SK-N-SH treated with all-trans-retinoic acid at 6 μM for 48 hours (cell line): ENCODE data around the gene GBGT1.
A peak's percentile ranks its signal among the peaks of the same experiment; 100 is the strongest.

Experiments used
- ATAC-seq: fragments of 200-7000 bp; cut with Tn5 transposase; 3 replicates; pipeline ENCODE4 v1.9.1; 2020; ENCODE audit warnings: mild to moderate bottlenecking, moderate library complexity
- ARNTL ChIP-seq: fragments of 450-650 bp; formaldehyde crosslinking; IDR thresholded peaks from 2 replicates; pipeline ENCODE4 v1.5.0; 2020; ENCODE audit warnings: low read depth, mild to moderate bottlenecking, moderate library complexity, borderline replicate concordance
- BACH2 ChIP-seq: fragments of 250-450 bp; sonication (Bioruptor Pico); IDR thresholded peaks from 2 replicates; pipeline ENCODE4 v1.9.0; 2021; ENCODE audit warnings: mild to moderate bottlenecking, borderline replicate concordance
- CSDC2 ChIP-seq: fragments of 250-450 bp; sonication (Bioruptor Pico); IDR thresholded peaks from 2 replicates; pipeline ENCODE4 v1.5.0; 2020; ENCODE audit warnings: mild to moderate bottlenecking, moderate library complexity
- CSRNP3 ChIP-seq: fragments of 250-450 bp; sonication (Bioruptor Pico); IDR thresholded peaks from 2 replicates; pipeline ENCODE4 v1.5.1; 2021; ENCODE audit warnings: mild to moderate bottlenecking, moderate library complexity
- ESRRG ChIP-seq: fragments of 250-450 bp; sonication (Bioruptor Pico); IDR thresholded peaks from 2 replicates; pipeline ENCODE4 v1.6.1; 2021; ENCODE audit warnings: mild to moderate bottlenecking
- GLIS3 ChIP-seq: fragments of 250-450 bp; sonication (Bioruptor Pico); IDR thresholded peaks from 2 replicates; pipeline ENCODE4 v1.5.0; 2020; ENCODE audit warnings: mild to moderate bottlenecking, moderate library complexity
- ISL1 ChIP-seq: fragments of 250-450 bp; sonication (Bioruptor Pico); IDR thresholded peaks from 2 replicates; pipeline ENCODE4 v2.1.2; 2022; ENCODE audit warnings: mild to moderate bottlenecking, moderate library complexity
- OSR1 ChIP-seq: fragments of 250-450 bp; sonication (Bioruptor Pico); IDR thresholded peaks from 2 replicates; pipeline ENCODE4 v1.8.0; 2022; ENCODE audit warnings: moderate library complexity, mild to moderate bottlenecking, inconsistent platforms
- PATZ1 ChIP-seq: fragments of 250-450 bp; sonication (Bioruptor Pico); IDR thresholded peaks from 2 replicates; pipeline ENCODE4 v1.8.0; 2020; ENCODE audit warnings: mild to moderate bottlenecking, moderate library complexity, borderline replicate concordance
- POU6F1 ChIP-seq: fragments of 250-450 bp; sonication (Bioruptor Pico); IDR thresholded peaks from 2 replicates; pipeline ENCODE4 v1.8.0; 2021; ENCODE audit warnings: low read depth, mild to moderate bottlenecking, moderate library complexity, borderline replicate concordance
- PPARA ChIP-seq: fragments of 250-450 bp; sonication (Bioruptor Pico); IDR thresholded peaks from 2 replicates; pipeline ENCODE4 v1.5.0; 2020; ENCODE audit warnings: mild to moderate bottlenecking, borderline replicate concordance
- RARB ChIP-seq: fragments of 250-450 bp; sonication (Bioruptor Pico); IDR thresholded peaks from 2 replicates; pipeline ENCODE4 v1.8.0; 2021; ENCODE audit warnings: mild to moderate bottlenecking, moderate library complexity
- SNAI2 ChIP-seq: fragments of 250-450 bp; sonication (Bioruptor Pico); IDR thresholded peaks from 2 replicates; pipeline ENCODE4 v1.5.0; 2020; ENCODE audit warnings: mild to moderate bottlenecking, moderate library complexity
- TCF4 ChIP-seq: fragments of 250-450 bp; sonication (Bioruptor Pico); IDR thresholded peaks from 2 replicates; pipeline ENCODE4 v1.8.0; 2021; ENCODE audit warnings: mild to moderate bottlenecking, moderate library complexity, borderline replicate concordance
- TOX ChIP-seq: fragments of 250-450 bp; sonication (Bioruptor Pico); IDR thresholded peaks from 2 replicates; pipeline ENCODE4 v1.8.0; 2021; ENCODE audit warnings: mild to moderate bottlenecking, moderate library complexity, borderline replicate concordance
- TSHZ2 ChIP-seq: fragments of 250-450 bp; sonication (Bioruptor Pico); IDR thresholded peaks from 2 replicates; pipeline ENCODE4 v1.5.0; 2020; ENCODE audit warnings: mild to moderate bottlenecking, moderate library complexity
- ZC3H10 ChIP-seq: fragments of 250-450 bp; sonication (Bioruptor Pico); IDR thresholded peaks from 2 replicates; pipeline ENCODE4 v1.5.1; 2021; ENCODE audit warnings: mild to moderate bottlenecking, moderate library complexity
- ZFP3 ChIP-seq: fragments of 250-450 bp; sonication (Bioruptor Pico); IDR thresholded peaks from 2 replicates; pipeline ENCODE4 v1.5.0; 2020; ENCODE audit warnings: mild to moderate bottlenecking, moderate library complexity
- ZFP30 ChIP-seq: fragments of 450-650 bp; formaldehyde crosslinking; IDR thresholded peaks from 2 replicates; pipeline ENCODE4 v1.5.0; 2022; ENCODE audit warnings: mild to moderate bottlenecking, moderate library complexity
- ZNF565 ChIP-seq: fragments of 450-650 bp; formaldehyde crosslinking; conservative IDR thresholded peaks from 2 replicates; pipeline ENCODE4 v1.5.0; 2020; ENCODE audit warnings: low read depth, mild to moderate bottlenecking, moderate library complexity
- ZNF70 ChIP-seq: fragments of 450-650 bp; formaldehyde crosslinking; IDR thresholded peaks from 2 replicates; pipeline ENCODE4 v1.5.0; 2020; ENCODE audit warnings: mild to moderate bottlenecking, moderate library complexity
- ZNF8 ChIP-seq: fragments of 450-650 bp; formaldehyde crosslinking; IDR thresholded peaks from 2 replicates; pipeline ENCODE4 v1.5.0; 2020; ENCODE audit warnings: mild to moderate bottlenecking, moderate library complexity

Gene GBGT1

GRCh38 chr9:133151601-133152525 is 11.9 kb downstream of the GBGT1 start:
- no peak for TF ChIP-seq CSDC2 (CRISPR knock-in tag)
- TF ChIP-seq CSRNP3 (CRISPR knock-in tag), result no peak
- no peak for TF ChIP-seq ZNF70 (CRISPR knock-in tag)
- no peak for TF ChIP-seq POU6F1 (CRISPR knock-in tag)
- no peak for TF ChIP-seq ARNTL
- no peak for TF ChIP-seq RARB (CRISPR knock-in tag)
- no peak for TF ChIP-seq OSR1 (CRISPR knock-in tag)
- TF ChIP-seq ZFP30 (CRISPR knock-in tag), result no peak
- TF ChIP-seq ZC3H10 (CRISPR knock-in tag), result no peak
- TF ChIP-seq ZNF8 (CRISPR knock-in tag), result no peak
- no peak for TF ChIP-seq ESRRG (CRISPR knock-in tag)
- no peak for TF ChIP-seq SNAI2 (CRISPR knock-in tag)
- TF ChIP-seq, all 23 proteins: peak for 0
- ATAC-seq, result no peak

GRCh38 chr9:133151041-133151440 is 12.7 kb downstream of the GBGT1 start:
- no peak for TF ChIP-seq CSDC2 (CRISPR knock-in tag)
- no peak for TF ChIP-seq ZFP3 (CRISPR knock-in tag)
- TF ChIP-seq SNAI2 (CRISPR knock-in tag), result no peak
- no peak for TF ChIP-seq GLIS3 (CRISPR knock-in tag)
- TF ChIP-seq ISL1 (CRISPR knock-in tag), result no peak
- TF ChIP-seq ZFP30 (CRISPR knock-in tag), result no peak
- no peak for TF ChIP-seq ESRRG (CRISPR knock-in tag)
- no peak for ATAC-seq

GRCh38 chr9:133149130-133150015 is 14.3 kb downstream of the GBGT1 start:
- peak; percentile 60 for ATAC-seq
- TF ChIP-seq TOX (no peak), TSHZ2 (CRISPR knock-in tag) (peak; percentile 95), OSR1 (CRISPR knock-in tag) (peak; percentile 57; the same call in 1 of the 2 replicates), SNAI2 (CRISPR knock-in tag) (peak; percentile 97), ZNF70 (CRISPR knock-in tag) (0 out of 2 replicates have a peak, but pooled peaks have one; percentile 29), ZFP3 (CRISPR knock-in tag) (peak; percentile 88), PPARA (CRISPR knock-in tag) (peak; percentile 82; the same call in 1 of the 2 replicates), BACH2 (CRISPR knock-in tag) (peak; percentile 82; the same call in 1 of the 2 replicates), ZNF565 (CRISPR knock-in tag) (peak; percentile 79; the same call in 1 of the 2 replicates), ARNTL (peak; percentile 98), PATZ1 (CRISPR knock-in tag) (peak; percentile 62; the same call in 1 of the 2 replicates), ZC3H10 (CRISPR knock-in tag) (peak; percentile 27; the same call in 1 of the 2 replicates), ZNF8 (CRISPR knock-in tag) (0 out of 2 replicates have a peak, but pooled peaks have one; percentile 36), ISL1 (CRISPR knock-in tag) (peak; percentile 44; the same call in 1 of the 2 replicates), ZFP30 (CRISPR knock-in tag) (peak; percentile 65), TCF4 (no peak), RARB (CRISPR knock-in tag) (no peak), ESRRG (CRISPR knock-in tag) (no peak), POU6F1 (CRISPR knock-in tag) (no peak), CSDC2 (CRISPR knock-in tag) (peak; percentile 98), CSRNP3 (CRISPR knock-in tag) (no peak), GLIS3 (CRISPR knock-in tag) (no peak)
